ENCODE data around the gene PCGF3. TPM values are rescaled to one million over a fixed set of nuclear protein-coding genes. Genes with fewer than 3 reads are reported as not detected.

The PCGF3 gene, protein sequence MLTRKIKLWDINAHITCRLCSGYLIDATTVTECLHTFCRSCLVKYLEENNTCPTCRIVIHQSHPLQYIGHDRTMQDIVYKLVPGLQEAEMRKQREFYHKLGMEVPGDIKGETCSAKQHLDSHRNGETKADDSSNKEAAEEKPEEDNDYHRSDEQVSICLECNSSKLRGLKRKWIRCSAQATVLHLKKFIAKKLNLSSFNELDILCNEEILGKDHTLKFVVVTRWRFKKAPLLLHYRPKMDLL
- total RNA-seq = 10 to 100 TPM; 23.0 to 25.9 TPM

DNA sequence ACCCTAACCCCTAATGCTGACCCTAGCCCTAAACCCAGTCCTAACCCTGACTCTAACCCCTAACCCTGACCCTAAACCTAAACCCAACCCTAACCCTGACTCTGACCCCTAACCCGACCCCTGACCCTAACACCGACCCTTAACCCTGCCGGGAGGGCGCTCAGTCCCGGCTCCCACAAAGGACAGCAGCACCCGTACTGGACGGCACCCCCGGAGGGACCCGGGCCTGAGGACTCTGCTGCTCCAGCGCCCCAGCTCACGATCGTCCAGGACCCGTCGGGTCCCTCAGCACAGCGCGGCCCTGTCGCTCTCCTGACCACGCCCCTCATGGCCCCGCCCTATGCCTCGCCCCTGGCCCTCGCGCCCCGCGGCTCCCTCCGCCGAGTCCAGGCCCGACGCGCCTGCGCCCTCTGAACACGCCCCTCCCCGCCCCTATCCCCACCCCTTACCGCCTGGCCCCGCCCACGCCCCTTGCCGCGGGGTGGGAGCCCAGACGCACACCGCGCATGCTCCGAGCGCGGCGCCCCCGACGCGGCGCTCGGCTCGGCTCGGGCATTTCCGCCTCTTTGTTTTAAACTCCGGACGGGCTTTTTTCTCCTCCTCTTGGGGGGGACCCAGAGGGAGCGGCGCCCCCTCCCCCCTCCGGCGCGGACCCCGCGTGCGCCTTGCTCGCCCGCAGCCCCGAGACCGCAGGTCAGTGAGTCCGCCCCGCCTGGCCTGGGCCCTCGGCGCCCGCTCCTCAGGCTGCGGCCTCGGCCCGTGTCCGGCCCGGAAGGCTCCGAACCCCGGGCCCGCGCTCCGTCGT is at the start of gene PCGF3:
Gene PCGF3 (plus strand): TSS at position 555 of the 805 bp plus-strand sequence. CDS start 27,849 bp downstream, outside the sequence.
- Mint-ChIP-seq H3K27ac (peak within 1 kb of the TSS; percentile 50 to 82), H3K36me3 (no peaks in the 10 kb centered on the region), H3K9me3 (no peaks in the 10 kb centered on the region)
- DNase-seq (ENCODE audit: low spot score in 2 of 2) = peak; percentile 96 to 98
- ATAC-seq = peak; percentile 98 to 99

DNA sequence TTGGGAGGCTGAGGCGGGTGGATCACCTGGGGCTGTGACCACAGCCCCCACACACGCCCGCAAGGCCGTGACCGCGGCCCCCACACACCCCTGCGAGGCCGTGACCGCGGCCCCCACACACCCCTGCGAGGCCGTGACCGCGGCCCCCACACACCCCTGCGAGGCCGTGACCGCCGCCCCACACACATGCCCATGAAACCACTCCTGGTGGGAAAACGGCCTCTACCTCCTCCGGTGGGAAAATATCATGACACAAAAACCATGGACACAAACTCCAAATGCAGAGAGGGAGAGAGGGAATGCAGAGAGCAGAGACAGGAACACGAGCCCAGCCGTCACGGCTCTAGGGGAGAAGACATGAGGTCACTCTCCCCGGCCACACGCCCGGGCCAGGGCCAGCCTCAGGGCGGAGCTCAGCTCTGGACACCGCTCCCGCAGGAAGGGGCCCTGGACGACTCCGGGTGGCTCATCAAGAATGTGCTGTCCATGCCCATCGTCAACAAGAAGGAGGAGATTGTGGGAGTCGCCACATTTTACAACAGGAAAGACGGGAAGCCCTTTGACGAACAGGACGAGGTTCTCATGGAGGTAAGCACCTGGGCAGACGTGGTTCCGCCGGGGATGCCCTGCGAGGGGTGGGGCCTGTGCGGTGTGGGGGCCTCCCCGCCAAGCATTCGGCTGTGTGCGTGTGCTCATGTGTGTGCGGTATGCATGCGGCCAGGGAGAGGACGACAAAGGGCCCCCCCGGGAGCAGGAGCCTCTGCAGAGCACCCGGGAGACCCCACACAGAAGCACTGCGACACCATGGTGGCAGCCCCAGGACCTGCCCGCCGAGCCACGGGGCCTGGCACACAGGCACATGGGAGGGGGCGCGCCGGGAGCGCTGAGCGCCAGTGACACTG is 48.9 kb upstream of the PCGF3 start:
- Mint-ChIP-seq H3K9me3 (peaks cover 5 to 13% of the 10 kb centered on the region in 2 donors), H3K36me3 (peaks cover 0 to 15% of the 10 kb centered on the region in 2 donors), H3K27ac (no peak overlapping the region)
- DNase-seq (ENCODE audit: low spot score in 2 of 2) = no peak
- ATAC-seq = no peak

DNA sequence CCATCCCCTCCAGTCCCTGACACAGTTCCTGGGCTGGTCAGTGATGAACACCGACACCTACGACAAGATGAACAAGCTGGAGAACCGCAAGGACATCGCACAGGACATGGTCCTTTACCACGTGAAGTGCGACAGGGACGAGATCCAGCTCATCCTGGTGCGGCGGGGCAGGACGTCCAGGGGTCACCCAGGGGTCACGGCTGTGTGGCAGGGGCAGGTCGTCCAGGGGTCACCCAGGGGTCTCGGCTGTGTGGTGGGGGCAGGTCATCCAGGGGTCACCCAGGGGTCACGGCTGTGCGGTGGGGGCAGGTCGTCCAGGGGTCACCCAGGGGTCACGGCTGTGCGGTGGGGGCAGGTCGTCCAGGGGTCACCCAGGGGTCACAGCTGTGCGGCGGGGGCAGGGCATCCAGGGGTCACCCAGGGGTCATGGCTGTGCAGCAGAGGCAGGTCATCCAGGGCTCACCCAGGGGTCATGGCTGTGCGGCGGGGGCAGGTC is 48.2 kb upstream of the PCGF3 start:
- no peak for DNase-seq (ENCODE audit: low spot score in 2 of 2)
- Mint-ChIP-seq H3K27ac (no peak overlapping the region), H3K9me3 (peaks cover 5 to 13% of the 10 kb centered on the region in 2 donors), H3K36me3 (peaks cover 6 to 15% of the 10 kb centered on the region in 2 donors)
- ATAC-seq = no peak

DNA sequence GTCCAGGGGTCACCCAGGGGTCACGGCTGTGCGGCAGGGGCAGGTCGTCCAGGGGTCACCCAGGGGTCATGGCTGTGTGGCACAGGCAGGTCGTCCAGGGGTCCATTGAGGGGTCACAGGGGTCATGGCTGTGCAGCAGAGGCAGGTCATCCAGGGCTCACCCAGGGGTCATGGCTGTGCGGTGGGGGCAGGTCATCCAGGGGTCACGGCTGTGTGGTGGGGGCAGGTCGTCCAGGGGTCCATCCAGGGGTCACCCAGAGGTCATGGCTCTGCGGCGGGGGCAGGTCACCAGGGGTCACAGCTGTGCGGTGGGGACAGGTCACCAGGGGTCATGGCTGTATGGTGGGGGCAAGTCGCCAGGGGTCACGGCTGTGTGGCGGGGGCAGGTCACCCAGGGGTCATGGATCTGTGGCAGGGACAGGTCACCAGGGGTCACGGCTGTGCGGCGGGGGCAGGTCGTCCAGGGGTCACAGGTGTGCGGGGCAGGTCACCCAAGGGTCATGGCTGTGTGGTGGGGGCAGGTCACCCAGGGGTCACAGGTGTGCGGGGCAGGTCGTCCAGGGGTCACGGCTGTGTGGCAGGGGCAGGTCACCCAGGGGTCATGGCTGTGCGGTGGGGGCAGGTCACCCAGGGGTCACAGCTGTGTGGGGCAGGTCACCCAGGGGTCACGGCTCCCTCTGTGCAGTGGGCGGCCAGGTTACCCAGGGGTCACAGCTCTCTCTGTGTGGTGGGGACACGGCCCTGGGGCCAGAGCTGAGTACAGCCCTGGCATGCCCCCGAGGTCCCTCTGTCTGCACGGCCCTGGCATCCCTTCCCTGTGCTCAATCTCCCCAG is 47.6 kb upstream of the PCGF3 start:
- Mint-ChIP-seq H3K27ac (no peak overlapping the region), H3K36me3 (peaks cover 6 to 15% of the 10 kb centered on the region in 2 donors), H3K9me3 (peaks cover 5 to 13% of the 10 kb centered on the region in 2 donors)
- ATAC-seq = no peak
- no peak for DNase-seq (ENCODE audit: low spot score in 2 of 2)

DNA sequence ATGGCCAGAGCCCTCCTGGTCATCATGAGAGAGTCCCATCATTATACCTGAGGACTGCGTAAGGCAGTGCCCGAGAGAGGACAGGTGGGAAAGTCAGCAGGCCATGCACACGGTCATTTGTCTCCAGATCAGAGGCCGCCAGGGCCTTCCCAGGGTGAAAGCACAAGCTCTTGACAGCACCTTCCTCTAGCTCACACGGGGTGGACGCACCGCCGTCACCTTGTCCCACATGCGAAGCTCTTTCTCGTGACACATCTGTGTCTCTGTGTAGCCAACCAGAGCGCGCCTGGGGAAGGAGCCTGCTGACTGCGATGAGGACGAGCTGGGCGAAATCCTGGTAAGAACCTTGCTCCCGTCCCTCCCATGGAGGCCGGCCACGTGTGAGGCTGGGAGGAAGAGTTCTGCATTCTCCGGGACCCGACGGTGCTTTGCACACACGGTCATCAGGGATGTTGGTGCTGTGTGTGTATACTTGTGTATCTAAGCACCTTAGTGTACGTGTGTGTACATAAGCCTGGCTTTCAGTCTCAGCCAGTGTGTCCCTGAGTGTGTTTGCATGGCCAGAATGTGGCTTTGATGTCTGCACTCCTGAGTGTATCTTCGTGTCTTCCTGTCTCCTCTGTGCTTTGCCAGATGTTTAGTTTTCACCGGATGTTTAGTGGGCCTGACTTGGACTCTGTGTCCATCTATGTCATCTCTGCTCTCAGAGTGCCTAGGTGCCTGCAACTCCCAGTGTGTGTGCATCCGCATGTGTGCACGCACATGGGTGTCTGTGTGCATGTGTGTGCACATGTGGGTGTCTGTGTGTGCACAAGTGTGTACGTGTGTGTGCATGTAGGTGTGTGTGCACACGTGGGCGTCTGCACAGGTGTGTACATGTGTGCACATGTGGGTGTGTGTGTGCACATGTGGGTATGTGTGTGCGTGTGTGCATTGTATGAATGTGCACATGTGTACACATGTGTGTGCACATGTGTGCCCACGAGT is 46.7 kb upstream of the PCGF3 start:
- no peak overlapping the region for H3K27ac Mint-ChIP-seq
- DNase-seq (ENCODE audit: low spot score in 2 of 2) (no peak), ATAC-seq (no peak)
- H3K36me3 Mint-ChIP-seq = peaks cover 6 to 15% of the 10 kb centered on the region in 2 donors
- peaks cover 5 to 13% of the 10 kb centered on the region in 2 donors for H3K9me3 Mint-ChIP-seq

DNA sequence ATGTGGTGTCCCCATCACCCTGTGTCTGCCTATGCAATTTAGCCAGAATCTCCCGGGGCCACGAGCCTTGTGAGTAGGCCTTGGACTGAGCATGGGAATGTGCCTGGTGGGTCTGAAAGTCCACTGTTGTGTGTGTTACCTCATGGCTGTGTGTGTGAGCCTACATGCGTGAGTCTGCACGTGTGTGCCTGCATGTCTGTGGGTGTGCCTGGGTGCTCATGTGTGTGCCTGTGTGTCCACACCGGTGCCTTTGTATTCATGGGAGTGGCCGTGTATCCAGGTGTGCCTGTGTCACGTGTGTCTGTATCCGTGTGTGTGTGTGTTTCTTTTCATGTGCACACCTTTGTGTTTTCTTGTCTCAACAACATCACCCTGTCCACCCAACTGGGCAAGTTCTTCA is 45.8 kb upstream of the PCGF3 start:
- Mint-ChIP-seq H3K9me3 (peaks cover 5 to 13% of the 10 kb centered on the region in 2 donors), H3K36me3 (peaks cover 6 to 15% of the 10 kb centered on the region in 2 donors), H3K27ac (no peak overlapping the region)
- ATAC-seq = no peak
- no peak for DNase-seq (ENCODE audit: low spot score in 2 of 2)

DNA sequence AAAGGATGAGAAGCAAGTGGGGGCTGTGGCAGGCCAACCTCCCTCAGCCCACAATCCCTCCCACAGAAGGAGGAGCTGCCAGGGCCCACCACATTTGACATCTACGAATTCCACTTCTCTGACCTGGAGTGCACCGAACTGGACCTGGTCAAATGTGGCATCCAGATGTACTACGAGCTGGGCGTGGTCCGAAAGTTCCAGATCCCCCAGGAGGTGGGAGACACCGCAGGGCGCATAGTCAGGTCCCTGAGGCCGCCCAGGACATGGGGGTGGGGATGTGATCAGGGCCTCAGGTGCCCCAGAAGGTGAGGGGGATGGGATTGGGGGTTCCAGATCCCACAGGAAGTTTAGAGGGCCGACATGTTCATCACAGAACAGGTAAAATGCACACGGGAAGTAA is 45.2 kb upstream of the PCGF3 start:
- peaks cover 5 to 13% of the 10 kb centered on the region in 2 donors for H3K9me3 Mint-ChIP-seq
- peaks cover 6 to 15% of the 10 kb centered on the region in 2 donors for H3K36me3 Mint-ChIP-seq
- no peak overlapping the region for H3K27ac Mint-ChIP-seq
- ATAC-seq (no peak), DNase-seq (ENCODE audit: low spot score in 2 of 2) (no peak)

DNA sequence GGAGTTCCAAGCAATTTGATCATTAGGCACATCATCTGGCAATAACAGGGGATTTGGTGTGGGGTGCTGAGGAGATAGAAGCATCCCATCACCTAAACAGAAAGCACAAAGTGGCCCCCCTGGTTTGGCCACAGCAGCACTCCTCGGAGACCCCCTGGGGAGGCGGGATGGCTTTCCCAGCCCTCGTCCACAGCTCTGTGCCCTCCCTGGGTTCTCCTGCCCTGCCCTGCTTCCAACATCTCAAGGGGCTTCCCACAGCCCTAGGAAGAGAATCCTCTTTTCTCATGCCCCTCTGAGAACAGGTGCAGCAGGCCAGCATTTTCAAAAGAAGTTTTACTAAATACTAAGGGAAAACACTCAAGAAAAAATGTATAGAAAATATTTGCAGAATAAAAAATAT is 44.4 kb upstream of the PCGF3 start:
- no peak overlapping the region for H3K27ac Mint-ChIP-seq
- DNase-seq (ENCODE audit: low spot score in 2 of 2) = no peak
- no peak for ATAC-seq
- H3K9me3 Mint-ChIP-seq = peaks cover 5 to 13% of the 10 kb centered on the region in 2 donors
- peaks cover 6 to 15% of the 10 kb centered on the region in 2 donors for H3K36me3 Mint-ChIP-seq

DNA sequence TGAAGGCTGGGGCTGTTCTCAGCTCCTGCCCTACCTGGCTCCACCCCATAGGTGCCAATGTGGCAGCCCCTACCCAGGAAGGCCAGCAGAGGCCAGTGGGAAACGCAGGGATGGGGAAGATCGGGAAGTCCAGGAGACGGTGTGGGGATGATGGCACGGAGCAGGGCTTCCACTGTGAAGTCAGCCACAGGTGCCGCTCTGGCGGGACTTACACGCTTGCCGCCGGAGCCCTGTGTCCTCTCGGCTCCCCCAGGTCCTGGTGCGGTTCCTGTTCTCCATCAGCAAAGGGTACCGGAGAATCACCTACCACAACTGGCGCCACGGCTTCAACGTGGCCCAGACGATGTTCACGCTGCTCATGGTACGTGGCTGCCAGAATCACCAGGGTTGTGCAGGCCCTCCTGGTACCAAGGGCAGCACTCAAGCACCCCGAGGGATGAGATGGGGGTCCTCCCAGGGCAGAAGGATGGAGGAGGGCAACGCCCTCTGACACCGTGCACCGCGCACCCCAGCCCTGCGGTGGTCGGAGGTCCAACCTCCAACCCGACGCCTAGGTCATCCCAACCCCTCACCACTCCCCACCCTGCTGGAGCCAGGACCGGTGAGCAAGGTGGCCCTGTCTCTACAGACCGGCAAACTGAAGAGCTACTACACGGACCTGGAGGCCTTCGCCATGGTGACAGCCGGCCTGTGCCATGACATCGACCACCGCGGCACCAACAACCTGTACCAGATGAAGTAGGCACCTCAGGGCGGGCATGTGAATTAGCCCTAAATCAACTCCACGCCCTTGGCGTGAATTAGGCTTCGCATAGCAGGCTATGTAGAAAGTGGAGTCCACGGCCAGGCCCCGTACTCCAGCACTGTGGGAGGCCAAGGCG is 43.5 kb upstream of the PCGF3 start:
- H3K27ac Mint-ChIP-seq = peak overlapping the region; percentile 36 to 87
- ATAC-seq = no peak
- H3K36me3 Mint-ChIP-seq = peaks cover 6 to 15% of the 10 kb centered on the region in 2 donors
- peaks cover 5 to 13% of the 10 kb centered on the region in 2 donors for H3K9me3 Mint-ChIP-seq
- no peak for DNase-seq (ENCODE audit: low spot score in 2 of 2)

DNA sequence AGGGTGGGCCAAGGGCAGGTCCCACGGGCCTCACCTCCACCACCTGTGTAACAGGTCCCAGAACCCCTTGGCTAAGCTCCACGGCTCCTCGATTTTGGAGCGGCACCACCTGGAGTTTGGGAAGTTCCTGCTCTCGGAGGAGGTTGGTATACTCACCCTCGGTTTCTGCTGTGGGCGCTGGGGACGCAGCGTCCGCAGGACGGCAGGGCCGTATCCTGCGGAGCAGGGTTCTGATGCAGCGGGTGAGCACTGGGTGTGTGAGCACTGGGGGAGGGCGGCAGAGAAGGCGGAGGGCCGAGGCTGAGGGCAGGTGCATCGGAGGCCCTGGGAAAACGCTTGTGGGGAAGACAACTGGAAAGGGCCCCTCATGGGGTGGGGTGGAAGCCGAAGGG is 42.6 kb upstream of the PCGF3 start:
- Mint-ChIP-seq H3K27ac (peak overlapping the region; percentile 87 to 93), H3K9me3 (peaks cover 5 to 13% of the 10 kb centered on the region in 2 donors), H3K36me3 (peaks cover 6 to 15% of the 10 kb centered on the region in 2 donors)
- peak in 1 of 2 donors; percentile 7 for ATAC-seq
- DNase-seq (ENCODE audit: low spot score in 2 of 2) = no peak

DNA sequence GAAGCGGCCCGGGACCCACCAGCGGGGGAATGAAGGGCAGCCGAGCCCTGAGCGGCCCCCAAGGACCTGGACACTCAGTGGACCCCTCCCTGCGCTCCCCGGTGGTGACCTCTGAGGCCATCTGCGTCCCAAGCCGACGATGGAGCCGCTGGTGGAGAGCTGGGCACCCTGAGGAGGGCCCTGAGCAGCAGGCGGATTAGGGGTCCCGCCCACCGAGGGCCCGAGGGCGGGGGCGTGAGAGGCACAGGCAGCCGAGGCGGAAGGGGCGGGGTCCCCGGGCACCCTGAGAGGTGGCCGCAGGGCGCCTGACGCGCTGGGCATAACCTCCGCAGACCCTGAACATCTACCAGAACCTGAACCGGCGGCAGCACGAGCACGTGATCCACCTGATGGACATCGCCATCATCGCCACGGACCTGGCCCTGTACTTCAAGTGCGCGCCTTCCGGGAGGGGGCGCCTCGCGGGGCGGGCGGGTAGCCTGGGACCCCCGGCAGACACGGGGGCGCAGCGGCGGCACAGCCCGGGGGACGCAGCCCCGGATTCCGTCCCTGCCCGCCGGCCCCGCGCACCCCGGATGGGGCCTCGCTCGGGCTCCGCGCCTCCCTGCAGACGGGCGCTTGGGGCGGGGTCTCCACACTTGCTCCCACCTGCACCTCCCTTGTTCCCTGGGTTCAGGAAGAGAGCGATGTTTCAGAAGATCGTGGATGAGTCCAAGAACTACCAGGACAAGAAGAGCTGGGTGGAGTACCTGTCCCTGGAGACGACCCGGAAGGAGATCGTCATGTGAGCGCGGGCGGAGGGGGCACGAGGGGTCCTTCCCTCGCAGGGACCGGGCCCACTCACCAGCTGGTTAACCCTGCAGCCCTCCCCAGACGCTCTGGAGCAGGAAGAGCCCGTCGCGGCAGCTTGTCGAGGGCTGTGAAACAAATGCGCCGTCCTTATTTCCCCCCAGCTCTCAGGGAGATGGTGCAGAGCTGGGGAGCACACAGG is 41.9 kb upstream of the PCGF3 start:
- H3K36me3 Mint-ChIP-seq = peaks cover 6 to 15% of the 10 kb centered on the region in 2 donors
- DNase-seq (ENCODE audit: low spot score in 2 of 2) (peak; percentile 65 to 82), ATAC-seq (peak; percentile 74 to 85)
- peaks cover 5 to 13% of the 10 kb centered on the region in 2 donors for H3K9me3 Mint-ChIP-seq
- H3K27ac Mint-ChIP-seq = peak overlapping the region; percentile 87 to 90

DNA sequence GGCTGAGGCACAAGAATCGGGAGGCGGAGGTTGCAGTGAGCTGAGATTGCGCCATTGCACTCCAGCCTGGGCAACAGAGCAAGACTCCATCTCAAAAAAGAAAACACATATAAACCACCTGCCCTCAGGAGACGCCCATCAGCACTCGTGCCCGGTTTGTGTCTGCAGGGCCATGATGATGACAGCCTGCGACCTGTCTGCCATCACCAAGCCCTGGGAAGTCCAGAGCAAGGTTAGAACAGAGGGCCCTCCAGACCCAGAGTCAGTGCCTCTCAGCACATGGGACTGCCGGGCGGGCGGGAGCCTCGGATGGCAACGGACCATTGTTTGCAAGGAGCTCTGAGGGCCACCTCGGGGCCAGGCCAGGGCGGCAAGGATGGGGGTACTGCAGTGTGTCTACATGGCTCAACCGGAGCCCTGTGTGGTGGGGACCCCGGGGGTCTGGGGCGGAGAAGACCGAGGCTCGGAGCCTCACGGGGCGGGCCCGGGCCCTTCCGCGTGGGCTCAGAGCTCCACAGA is 40.9 kb upstream of the PCGF3 start:
- H3K27ac Mint-ChIP-seq = peak overlapping the region; percentile 87 to 90
- H3K9me3 Mint-ChIP-seq = peaks cover 5 to 12% of the 10 kb centered on the region in 2 donors
- peaks cover 6 to 14% of the 10 kb centered on the region in 2 donors for H3K36me3 Mint-ChIP-seq
- ATAC-seq (no peak), DNase-seq (ENCODE audit: low spot score in 2 of 2) (peak in 1 of 2 donors; percentile 54)

DNA sequence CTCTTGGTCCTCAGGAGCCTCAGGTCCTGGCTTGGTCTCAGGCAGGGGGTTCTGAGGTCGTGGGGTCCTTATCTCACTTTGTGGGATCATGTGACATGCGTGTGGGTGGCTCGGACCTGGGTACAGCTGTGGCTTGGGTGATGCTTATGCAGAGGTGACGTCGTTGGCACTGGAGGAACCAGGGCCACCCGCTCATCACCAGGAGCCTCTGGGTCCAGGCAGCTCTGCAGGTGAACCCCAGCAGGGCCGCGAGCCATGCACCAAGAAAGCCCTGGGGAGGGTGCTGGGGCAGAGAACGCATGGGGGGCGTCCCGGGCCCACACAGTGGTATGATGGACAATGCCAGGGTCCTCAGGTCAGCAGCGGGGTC is 40.3 kb upstream of the PCGF3 start:
- peak overlapping the region; percentile 44 to 87 for H3K27ac Mint-ChIP-seq
- no peak for ATAC-seq

More for the DNA sequence above, 40.3 kb upstream of the PCGF3 start:
- DNase-seq (ENCODE audit: low spot score in 2 of 2) = peak in 1 of 2 donors; percentile 50
- Mint-ChIP-seq H3K9me3 (peaks cover 5 to 7% of the 10 kb centered on the region in 2 donors), H3K36me3 (peaks cover 6 to 8% of the 10 kb centered on the region in 2 donors)
